Keratinocyte (primary cell): ENCODE measurements around the gene TXNDC12.

ENCODE experiments used
- EZH2 ChIP-seq: IDR thresholded peaks from one replicate; pipeline ENCODE4 v1.6.1; 2012; ENCODE audit warnings: inconsistent platforms, mild to moderate bottlenecking, low read length, moderate library complexity
- TF ChIP-seq, protein P1 (sequence below), 3 experiments: IDR thresholded peaks in 1 of 3; conservative IDR thresholded peaks in 1 of 3; optimal IDR thresholded peaks in 1 of 3; 2 replicates in 2 of 3; 3 replicates in 1 of 3; pipeline versions ENCODE3 to v1.5.1; 2011; ENCODE audit warnings: low read length in 3 of 3, mild to moderate bottlenecking in 3 of 3, moderate library complexity in 2 of 3, control low read depth in 1 of 3, inconsistent platforms in 1 of 3; ENCODE audit not compliant: insufficient read depth in 2 of 3; ENCODE audit errors: extremely low read depth in 1 of 3

DNA sequence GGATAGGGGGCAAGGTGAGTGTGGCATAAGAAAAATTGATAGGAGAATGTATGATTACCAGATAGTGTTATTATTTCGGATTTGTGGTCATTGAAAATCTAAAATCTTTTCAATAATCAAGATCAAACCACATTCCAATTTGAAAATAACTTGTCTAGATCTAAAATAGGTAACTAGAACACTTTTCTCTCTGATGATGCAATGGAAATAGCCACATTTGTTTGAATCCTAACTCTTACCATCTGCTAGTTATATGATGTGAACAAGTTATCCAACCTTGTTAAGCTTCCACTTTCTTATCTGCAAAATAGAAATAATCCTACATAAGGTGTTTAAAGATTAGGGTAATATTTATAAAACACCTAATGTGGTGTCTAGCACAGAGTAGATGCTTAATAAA, 4.9 kb upstream of the TXNDC12 start:
- TF ChIP-seq, protein P1, sequence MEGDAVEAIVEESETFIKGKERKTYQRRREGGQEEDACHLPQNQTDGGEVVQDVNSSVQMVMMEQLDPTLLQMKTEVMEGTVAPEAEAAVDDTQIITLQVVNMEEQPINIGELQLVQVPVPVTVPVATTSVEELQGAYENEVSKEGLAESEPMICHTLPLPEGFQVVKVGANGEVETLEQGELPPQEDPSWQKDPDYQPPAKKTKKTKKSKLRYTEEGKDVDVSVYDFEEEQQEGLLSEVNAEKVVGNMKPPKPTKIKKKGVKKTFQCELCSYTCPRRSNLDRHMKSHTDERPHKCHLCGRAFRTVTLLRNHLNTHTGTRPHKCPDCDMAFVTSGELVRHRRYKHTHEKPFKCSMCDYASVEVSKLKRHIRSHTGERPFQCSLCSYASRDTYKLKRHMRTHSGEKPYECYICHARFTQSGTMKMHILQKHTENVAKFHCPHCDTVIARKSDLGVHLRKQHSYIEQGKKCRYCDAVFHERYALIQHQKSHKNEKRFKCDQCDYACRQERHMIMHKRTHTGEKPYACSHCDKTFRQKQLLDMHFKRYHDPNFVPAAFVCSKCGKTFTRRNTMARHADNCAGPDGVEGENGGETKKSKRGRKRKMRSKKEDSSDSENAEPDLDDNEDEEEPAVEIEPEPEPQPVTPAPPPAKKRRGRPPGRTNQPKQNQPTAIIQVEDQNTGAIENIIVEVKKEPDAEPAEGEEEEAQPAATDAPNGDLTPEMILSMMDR (optimal IDR thresholded peaks at IDR 0.05 in 1 of 3, IDR thresholded peaks at IDR 0.05 in 1 of 3, conservative IDR thresholded peaks at IDR 0.05 in 1 of 3; ENCODE audit: extremely low read depth in 1 of 3, insufficient read depth in 2 of 3, low read length in 3 of 3) = no peak
- no peak for TF ChIP-seq EZH2
